H9 (cell line): ENCODE measurements around the gene COL27A1. TPM values are rescaled to one million over a fixed set of nuclear protein-coding genes. Genes with fewer than 3 reads are reported as not detected.

Experiments used
- DNase-seq: peaks from one replicate; pipeline ENCODE4 v3.0.0-alpha.2; 2017
- H2AFZ ChIP-seq: one replicate; pipeline ENCODE4 v1.6.1; 2013; ENCODE audit warnings: mild to moderate bottlenecking, low read length, control low read depth, moderate library complexity
- H2AK5ac ChIP-seq: 2 replicates; pipeline ENCODE4 v1.6.1; 2013; ENCODE audit warnings: low read length, control low read depth, mixed read lengths; ENCODE audit not compliant: insufficient read length
- H2BK120ac ChIP-seq: one replicate; pipeline ENCODE4 v1.6.1; 2013; ENCODE audit warnings: low read depth, mild to moderate bottlenecking, low read length, control low read depth, inconsistent platforms; ENCODE audit not compliant: poor library complexity, severe bottlenecking
- H2BK12ac ChIP-seq: 2 replicates; pipeline ENCODE4 v1.6.1; 2013; ENCODE audit warnings: low read length, control low read depth, mixed read lengths, low read depth; ENCODE audit not compliant: insufficient read length
- H2BK15ac ChIP-seq: 2 replicates; pipeline ENCODE4 v1.6.1; 2013; ENCODE audit warnings: low read depth, low read length, control low read depth
- H2BK20ac ChIP-seq: one replicate; pipeline ENCODE4 v1.6.1; 2013; ENCODE audit warnings: low read depth, mild to moderate bottlenecking, low read length, control low read depth, inconsistent platforms; ENCODE audit not compliant: poor library complexity, severe bottlenecking
- H2BK5ac ChIP-seq: 2 replicates; pipeline ENCODE4 v1.6.1; 2013; ENCODE audit warnings: low read length, control low read depth, mixed read lengths; ENCODE audit not compliant: insufficient read length
- H3K14ac ChIP-seq: 2 replicates; pipeline ENCODE4 v1.6.1; 2013; ENCODE audit warnings: low read length, control low read depth; ENCODE audit not compliant: insufficient read depth
- H3K18ac ChIP-seq: 2 replicates; pipeline ENCODE4 v1.6.1; 2013; ENCODE audit warnings: low read depth, mild to moderate bottlenecking, mixed read lengths, low read length, control low read depth; ENCODE audit not compliant: insufficient read length
- H3K23ac ChIP-seq: 2 replicates; pipeline ENCODE4 v1.6.1; 2013; ENCODE audit warnings: low read length, control low read depth, mixed read lengths, low read depth; ENCODE audit not compliant: insufficient read length
- H3K23me2 ChIP-seq: 2 replicates; pipeline ENCODE4 v1.6.1; 2013; ENCODE audit warnings: low read depth, mild to moderate bottlenecking, mixed read lengths, low read length, control low read depth; ENCODE audit not compliant: insufficient read length, poor library complexity, severe bottlenecking
- H3K27ac ChIP-seq: 2 replicates; pipeline ENCODE4 v1.5.1; 2013; ENCODE audit warnings: low read length, control low read depth, mixed read lengths, low read depth; ENCODE audit not compliant: insufficient read length
- H3K27me3 ChIP-seq: 2 replicates; pipeline ENCODE4 v1.6.1; 2013; ENCODE audit warnings: low read length, control low read depth, inconsistent platforms; ENCODE audit not compliant: insufficient read depth
- H3K4ac ChIP-seq: 2 replicates; pipeline ENCODE4 v1.6.1; 2013; ENCODE audit warnings: low read depth, mild to moderate bottlenecking, control low read depth, inconsistent platforms, low read length, moderate library complexity
- H3K4me1 ChIP-seq: 2 replicates; pipeline ENCODE4 v1.6.1; 2013; ENCODE audit warnings: low read length, control low read depth, inconsistent platforms; ENCODE audit not compliant: insufficient read depth
- H3K4me2 ChIP-seq: 2 replicates; pipeline ENCODE4 v1.6.1; 2013; ENCODE audit warnings: low read length, control low read depth, mixed read lengths; ENCODE audit not compliant: insufficient read length, insufficient read depth
- H3K56ac ChIP-seq: 2 replicates; pipeline ENCODE4 v1.6.1; 2013; ENCODE audit warnings: low read depth, mild to moderate bottlenecking, mixed read lengths, low read length, control low read depth; ENCODE audit not compliant: insufficient read length
- H3K79me1 ChIP-seq: 2 replicates; pipeline ENCODE4 v1.6.1; 2013; ENCODE audit warnings: low read depth, mild to moderate bottlenecking, moderate library complexity, low read length, control low read depth, inconsistent platforms; ENCODE audit not compliant: insufficient read depth, poor library complexity, severe bottlenecking
- H3K79me2 ChIP-seq: 2 replicates; pipeline ENCODE4 v1.6.1; 2013; ENCODE audit warnings: low read length, control low read depth, inconsistent platforms; ENCODE audit not compliant: insufficient read depth
- H3K9ac ChIP-seq: 2 replicates; pipeline ENCODE4 v1.6.1; 2013; ENCODE audit warnings: low read length, control low read depth, mixed read lengths; ENCODE audit not compliant: insufficient read length; ENCODE audit errors: extremely low read depth
- H3K9me3 ChIP-seq: one replicate; pipeline ENCODE4 v1.6.1; 2013; ENCODE audit warnings: low read depth, low read length, inconsistent platforms; ENCODE audit not compliant: control insufficient read depth
- H3T11ph ChIP-seq: one replicate; pipeline ENCODE4 v1.6.1; 2013; ENCODE audit warnings: mild to moderate bottlenecking, low read length, control low read depth, inconsistent platforms
- H4K20me1 ChIP-seq: one replicate; pipeline ENCODE4 v1.6.1; 2013; ENCODE audit not compliant: control insufficient read depth, insufficient read length, insufficient read depth
- H4K5ac ChIP-seq: 2 replicates; pipeline ENCODE4 v1.6.1; 2013; ENCODE audit warnings: low read depth, mild to moderate bottlenecking, mixed read lengths, low read length, control low read depth; ENCODE audit not compliant: insufficient read length
- H4K8ac ChIP-seq: replicated peaks from 2 replicates; pipeline ENCODE4 v1.6.1; 2013; ENCODE audit warnings: low read length, control low read depth, mixed read lengths, low read depth; ENCODE audit not compliant: insufficient read length
- H4K91ac ChIP-seq: 2 replicates; pipeline ENCODE4 v1.6.1; 2013; ENCODE audit warnings: low read depth, mild to moderate bottlenecking, moderate library complexity, mixed read lengths, low read length, control low read depth; ENCODE audit not compliant: insufficient read length
- H3K27ac Mint-ChIP-seq, 3 experiments: 2 replicates in 2 of 3; 3 replicates in 1 of 3; pipeline ENCODE4 v1.8.0; 2020 to 2021; ENCODE audit warnings: mixed read lengths in 3 of 3, mild to moderate bottlenecking in 1 of 3, moderate library complexity in 1 of 3
- H3K27me3 Mint-ChIP-seq: 2 replicates; pipeline ENCODE4 v1.8.0; 2021; ENCODE audit warnings: low read depth, mild to moderate bottlenecking, moderate library complexity, mixed read lengths
- H3K36me3 Mint-ChIP-seq, 3 experiments: 2 replicates in 2 of 3; 3 replicates in 1 of 3; pipeline ENCODE4 v1.8.0; 2020 to 2021; ENCODE audit warnings: low read depth in 3 of 3, mixed read lengths in 3 of 3; ENCODE audit not compliant: insufficient read depth in 1 of 3
- H3K4me1 Mint-ChIP-seq, 2 experiments: 2 replicates each; pipeline ENCODE4 v1.8.0; 2020; ENCODE audit warnings: mixed read lengths in 2 of 2
- H3K4me3 Mint-ChIP-seq, 2 experiments: 2 replicates in 1 of 2; 3 replicates in 1 of 2; pipeline ENCODE4 v1.8.0; 2020 to 2021; ENCODE audit warnings: mild to moderate bottlenecking in 2 of 2, mixed read lengths in 2 of 2, moderate library complexity in 1 of 2
- H3K9me3 Mint-ChIP-seq, 2 experiments: 2 replicates in 1 of 2; 3 replicates in 1 of 2; pipeline ENCODE4 v1.8.0; 2020; ENCODE audit warnings: mild to moderate bottlenecking in 2 of 2, mixed read lengths in 2 of 2, moderate library complexity in 1 of 2
- CTCF ChIP-seq: fragments of 200-600 bp; sonication (generic); conservative IDR thresholded peaks from 3 replicates; pipeline ENCODE4 v1.8.0; 2021; ENCODE audit warnings: antibody characterized with exemption, mild to moderate bottlenecking
- WGBS: extraction: QIAGEN DNeasy Blood & Tissue Kit; methylation state at CpG from one replicate; pipeline ENCODE4 v1.1.7; 2013; ENCODE audit warnings: missing lambda C conversion rate, low lambda C conversion rate, mixed read lengths; ENCODE audit not compliant: insufficient read length; ENCODE audit errors: extremely low coverage; 5-methylcytosine and 5-hydroxymethylcytosine counted together
- total RNA-seq: library from RNA; stranded (reverse); gene quantifications from 2 replicates; pipeline ENCODE4 v1.2.1, GENCODE V29; 2021

COL27A1 gene
- total RNA-seq, 1 experiment from 2014 or later, result 17.9 TPM

DNA sequence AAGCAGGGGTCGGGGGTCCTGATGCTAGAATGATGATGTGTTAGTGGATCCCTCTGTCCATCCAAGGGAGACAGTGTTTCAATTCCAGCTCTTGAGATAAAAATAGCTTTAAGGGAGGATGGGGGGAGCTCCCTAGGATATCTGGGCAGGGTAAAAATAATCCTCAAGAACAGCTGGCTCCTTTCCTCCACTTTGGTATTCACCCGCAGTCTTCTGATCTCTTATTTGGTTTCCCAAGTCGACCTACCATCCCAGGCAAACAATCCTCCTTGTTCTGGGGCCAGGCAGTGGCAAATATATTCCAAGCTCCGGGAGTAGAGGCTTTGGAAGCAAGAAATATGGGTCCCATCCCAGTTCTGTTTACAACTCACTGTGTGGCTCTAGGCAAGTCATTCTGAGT is 14.5 kb upstream of the COL27A1 start:
- no peak overlapping the region for H2BK15ac ChIP-seq
- no peak overlapping the region for H2BK5ac ChIP-seq
- no peak overlapping the region for H3K27ac ChIP-seq
- H2AFZ ChIP-seq, result no peak overlapping the region
- H3K9ac ChIP-seq, result no peak overlapping the region
- no peaks in the 10 kb centered on the region for H3K36me3 Mint-ChIP-seq
- no peak overlapping the region for H3K56ac ChIP-seq
- H3K4me3 Mint-ChIP-seq, result no peak overlapping the region
- H3K18ac ChIP-seq, result no peak overlapping the region
- no peaks in the 10 kb centered on the region for H3K4me1 ChIP-seq
- H2BK120ac ChIP-seq, result no peak overlapping the region
- H3K9me3 Mint-ChIP-seq, result no peaks in the 10 kb centered on the region
- H3K79me2 ChIP-seq, result no peaks in the 10 kb centered on the region
- H3K27ac Mint-ChIP-seq, result no peak overlapping the region
- no peaks in the 10 kb centered on the region for H3K4me1 Mint-ChIP-seq
- no peak overlapping the region for H2AK5ac ChIP-seq
- no peak overlapping the region for H4K5ac ChIP-seq
- H4K91ac ChIP-seq, result no peak overlapping the region
- H3K14ac ChIP-seq, result no peak overlapping the region
- no peaks in the 10 kb centered on the region for H3K79me1 ChIP-seq
- H3K23me2 ChIP-seq, result no peaks in the 10 kb centered on the region
- H2BK12ac ChIP-seq, result no peak overlapping the region
- no peak overlapping the region for H3K4ac ChIP-seq
- H3K27me3 ChIP-seq, result no peaks in the 10 kb centered on the region; the same call in 1 of the 2 replicates
- no peak overlapping the region for H2BK20ac ChIP-seq
- no peak for TF ChIP-seq CTCF
- no peak for DNase-seq
- no CpG with 5 or more reads among the region's 4 CpGs for WGBS
- H3K4me2 ChIP-seq, result no peak overlapping the region
- H4K20me1 ChIP-seq, result no peaks in the 10 kb centered on the region
- peaks cover 70% of the 10 kb centered on the region for H3K27me3 Mint-ChIP-seq
- H3T11ph ChIP-seq, result no peak overlapping the region
- H3K9me3 ChIP-seq, result no peaks in the 10 kb centered on the region
- H4K8ac ChIP-seq, result no peak overlapping the region
- no peak overlapping the region for H3K23ac ChIP-seq
